H7 (cell line): ENCODE measurements around the gene SLC25A21. TPM values are rescaled to one million over a fixed set of nuclear protein-coding genes. Genes with fewer than 3 reads are reported as not detected.
"Not testable (repeated sequence)": the region's sequence is repeated elsewhere in the genome, so short reads cannot be mapped to it uniquely, and the experiment has no call there.

Experiments
- DNase-seq: peaks from one replicate; pipeline ENCODE4 v3.0.0; 2012
- H3K27me3 ChIP-seq: 2 replicates; pipeline ENCODE4 v1.6.0; 2011; ENCODE audit warnings: mild to moderate bottlenecking, low read length; ENCODE audit not compliant: control insufficient read depth, insufficient read depth
- H3K36me3 ChIP-seq: replicated peaks from 2 replicates; pipeline ENCODE4 v1.5.1; 2011; ENCODE audit warnings: low read length; ENCODE audit not compliant: control insufficient read depth, insufficient read depth
- H3K4me3 ChIP-seq: 2 replicates; pipeline ENCODE4 v1.5.1; 2011; ENCODE audit warnings: low read depth, mild to moderate bottlenecking, control low read depth, low read length, moderate library complexity; ENCODE audit not compliant: insufficient read depth
- total RNA-seq: library from RNA; depleted of rRNA; stranded (reverse); fragments of >200 nt; shearing (Covaris generic); gene quantifications from 2 replicates; pipeline ENCODE4 v1.2.3, GENCODE V29; 2014

SLC25A21 gene
- total RNA-seq, 1 experiment from 2014 or later = 7.7 TPM

GRCh38 chr14:37114002-37114401 is 58.4 kb downstream of the SLC25A21 start:
- no peak overlapping the region for H3K4me3 ChIP-seq
- DNase-seq = no peak
- no peaks in the 10 kb centered on the region for H3K36me3 ChIP-seq
- no peaks in the 10 kb centered on the region for H3K27me3 ChIP-seq

- Histone ChIP-seq H3K36me3 (no peaks in the 10 kb centered on the region), H3K4me3 (no peak overlapping the region), H3K27me3 (no peaks in the 10 kb centered on the region; the same call in 1 of the 2 replicates)
- DNase-seq = no peak
These were observed 74.3 kb downstream of the SLC25A21 start for GRCh38 chr14:37098132-37098531.

- no peak overlapping the region for H3K4me3 ChIP-seq
- no peak for DNase-seq
- H3K36me3 ChIP-seq = no peaks in the 10 kb centered on the region
- H3K27me3 ChIP-seq = no peaks in the 10 kb centered on the region
These were observed 77.9 kb downstream of the SLC25A21 start for GRCh38 chr14:37094502-37094901.

GRCh38 chr14:37093364-37093763 is 79.0 kb downstream of the SLC25A21 start:
- Histone ChIP-seq H3K4me3 (no peak overlapping the region), H3K27me3 (no peaks in the 10 kb centered on the region), H3K36me3 (no peaks in the 10 kb centered on the region)
- DNase-seq = no peak

- no peak for DNase-seq
- no peaks in the 10 kb centered on the region for H3K27me3 ChIP-seq
- no peaks in the 10 kb centered on the region for H3K36me3 ChIP-seq
- no peak overlapping the region for H3K4me3 ChIP-seq
These were observed 80.8 kb downstream of the SLC25A21 start for GRCh38 chr14:37091651-37092050.

GRCh38 chr14:37090026-37090425 is 82.4 kb downstream of the SLC25A21 start:
- Histone ChIP-seq H3K4me3 (no peak overlapping the region), H3K27me3 (no peaks in the 10 kb centered on the region), H3K36me3 (no peaks in the 10 kb centered on the region)
- no peak for DNase-seq

- no peaks in the 10 kb centered on the region for H3K36me3 ChIP-seq
- H3K27me3 ChIP-seq = no peaks in the 10 kb centered on the region
- peak; percentile 21 for DNase-seq
- H3K4me3 ChIP-seq = no peak overlapping the region
These were observed 83.0 kb downstream of the SLC25A21 start for GRCh38 chr14:37089410-37089809.

- DNase-seq = no peak
- no peak overlapping the region for H3K4me3 ChIP-seq
- no peaks in the 10 kb centered on the region for H3K27me3 ChIP-seq
- H3K36me3 ChIP-seq = no peaks in the 10 kb centered on the region
These were observed 83.8 kb downstream of the SLC25A21 start for GRCh38 chr14:37088356-37089215.

GRCh38 chr14:37087520-37087919 is 84.9 kb downstream of the SLC25A21 start:
- no peak for DNase-seq
- Histone ChIP-seq H3K36me3 (no peaks in the 10 kb centered on the region), H3K27me3 (no peaks in the 10 kb centered on the region), H3K4me3 (no peak overlapping the region)

GRCh38 chr14:37083599-37083998 is 88.8 kb downstream of the SLC25A21 start:
- no peak overlapping the region for H3K4me3 ChIP-seq
- no peaks in the 10 kb centered on the region for H3K36me3 ChIP-seq
- H3K27me3 ChIP-seq = no peaks in the 10 kb centered on the region
- no peak for DNase-seq

- H3K36me3 ChIP-seq = no peaks in the 10 kb centered on the region
- H3K4me3 ChIP-seq = no peak overlapping the region
- no peak for DNase-seq
- H3K27me3 ChIP-seq = no peaks in the 10 kb centered on the region
These were observed 90.0 kb downstream of the SLC25A21 start for GRCh38 chr14:37082449-37082848.

GRCh38 chr14:37081856-37082255 is 90.5 kb downstream of the SLC25A21 start:
- Histone ChIP-seq H3K36me3 (no peaks in the 10 kb centered on the region), H3K27me3 (no peaks in the 10 kb centered on the region), H3K4me3 (no peak overlapping the region)
- DNase-seq = no peak

- Histone ChIP-seq H3K36me3 (no peaks in the 10 kb centered on the region), H3K4me3 (no peak overlapping the region), H3K27me3 (no peaks in the 10 kb centered on the region)
- DNase-seq = no peak
These were observed 91.2 kb downstream of the SLC25A21 start for GRCh38 chr14:37081218-37081617.

- H3K4me3 ChIP-seq = no peak overlapping the region
- H3K27me3 ChIP-seq = no peaks in the 10 kb centered on the region
- no peaks in the 10 kb centered on the region for H3K36me3 ChIP-seq
- DNase-seq = no peak
These were observed 94.3 kb downstream of the SLC25A21 start for GRCh38 chr14:37078131-37078530.

GRCh38 chr14:37074320-37074719 is 98.1 kb downstream of the SLC25A21 start:
- H3K27me3 ChIP-seq, DNase-seq: not testable (repeated sequence)

More at GRCh38 chr14:37074320-37074719, 98.1 kb downstream of the SLC25A21 start:
- not testable (repeated sequence) for H3K4me3 ChIP-seq, H3K36me3 ChIP-seq
